PC-3 (cell line): Measurements from ENCODE around the gene CAND2.

Experiments used
- CTCF ChIP-seq: fragments of 300-600 bp; sonication (generic); conservative IDR thresholded peaks from 2 replicates; pipeline ENCODE4 v1.5.1; 2017; ENCODE audit warnings: antibody characterized with exemption, low read depth, mild to moderate bottlenecking, low read length
- EZH2 ChIP-seq: fragments of 300-600 bp; sonication (generic); IDR thresholded peaks from one replicate; pipeline ENCODE4 v1.6.1; 2017; ENCODE audit warnings: antibody characterized with exemption, mild to moderate bottlenecking, low read length; ENCODE audit not compliant: unreplicated experiment

GRCh38 chr3:12818773-12819172, 22.3 kb downstream of the CAND2 start:
- TF ChIP-seq CTCF (no peak), EZH2 (no peak)
